Glutamatergic neuron (in vitro differentiated cells): ENCODE results near the gene PCDHB9. TPM values are rescaled to one million over a fixed set of nuclear protein-coding genes. Genes with fewer than 3 reads are reported as not detected.
"Not testable (repeated sequence)": the region's sequence is repeated elsewhere in the genome, so short reads cannot be mapped to it uniquely, and the experiment has no call there.

Experiments
- DNase-seq: peaks from one replicate; pipeline ENCODE4 v3.0.0; 2022
- H3K27ac Mint-ChIP-seq: one replicate; pipeline ENCODE4 v1.8.0; 2020; ENCODE audit warnings: mild to moderate bottlenecking, mixed read lengths, inconsistent platforms; ENCODE audit not compliant: unreplicated experiment
- H3K27me3 Mint-ChIP-seq: one replicate; pipeline ENCODE4 v1.8.0; 2020; ENCODE audit warnings: mild to moderate bottlenecking, moderate library complexity, mixed read lengths, inconsistent platforms; ENCODE audit not compliant: unreplicated experiment
- H3K36me3 Mint-ChIP-seq: one replicate; pipeline ENCODE4 v1.8.0; 2020; ENCODE audit warnings: mild to moderate bottlenecking, mixed read lengths, inconsistent platforms; ENCODE audit not compliant: unreplicated experiment
- H3K4me1 Mint-ChIP-seq: one replicate; pipeline ENCODE4 v1.8.0; 2020; ENCODE audit warnings: mild to moderate bottlenecking, low read depth, mixed read lengths, inconsistent platforms; ENCODE audit not compliant: unreplicated experiment
- H3K4me3 Mint-ChIP-seq: one replicate; pipeline ENCODE4 v1.8.0; 2020; ENCODE audit warnings: mild to moderate bottlenecking, mixed read lengths, inconsistent platforms; ENCODE audit not compliant: unreplicated experiment
- H3K9me3 Mint-ChIP-seq: one replicate; pipeline ENCODE4 v1.8.0; 2020; ENCODE audit warnings: mild to moderate bottlenecking, moderate library complexity, mixed read lengths, inconsistent platforms; ENCODE audit not compliant: unreplicated experiment
- total RNA-seq: library from RNA; stranded (reverse); fragmentation: NEBNext Ultra II Directional; extraction: Animal tissue kit (Norgen Biotek cat#: 25700); gene quantifications from one replicate; pipeline ENCODE4 v1.2.1, GENCODE V29; 2021; ENCODE audit not compliant: unreplicated experiment
- TF ChIP-seq, protein P1 (sequence below): fragments of 200-600 bp; sonication (generic); IDR thresholded peaks from one replicate; pipeline ENCODE4 v1.5.0; 2021; ENCODE audit not compliant: partially characterized antibody, unreplicated experiment

Gene PCDHB9
- total RNA-seq, 1 donor from 2014 or later: 12.2 TPM

DNA sequence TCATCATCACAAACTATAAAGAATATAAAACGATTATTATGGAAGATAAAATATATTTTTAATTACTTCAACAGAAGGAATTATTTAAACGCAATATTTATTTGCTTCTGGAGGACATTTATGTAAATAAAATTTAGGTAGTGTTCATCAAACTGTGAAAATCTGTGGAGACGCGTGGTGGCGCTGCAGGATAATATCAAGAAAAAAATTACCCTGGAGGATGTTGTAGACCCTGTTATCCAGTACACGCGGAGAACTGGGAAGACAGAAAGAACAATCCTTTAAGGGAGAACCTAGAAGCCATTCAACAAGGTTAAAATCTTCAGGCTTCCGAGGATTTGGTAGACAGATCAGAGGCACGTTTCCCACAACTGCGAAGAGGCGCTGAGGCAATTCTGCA is 21.5 kb downstream of the PCDHB9 start, which contains the start of gene PCDHB12:
TSS of gene PCDHB12 (plus strand) at position 242 of the 400 bp plus-strand sequence. CDS start 189 bp downstream, outside the sequence.
- peak; percentile 37 for DNase-seq
- Mint-ChIP-seq H3K27me3 (peaks cover 11% of the 10 kb centered on the region), H3K4me3 (peak within 1 kb of the TSS; percentile 82), H3K27ac (peak within 1 kb of the TSS; percentile 95), H3K4me1 (no peaks in the 10 kb centered on the region), H3K9me3 (peaks cover 20% of the 10 kb centered on the region), H3K36me3 (peaks cover 30% of the 10 kb centered on the region)
- TF ChIP-seq, protein P1, sequence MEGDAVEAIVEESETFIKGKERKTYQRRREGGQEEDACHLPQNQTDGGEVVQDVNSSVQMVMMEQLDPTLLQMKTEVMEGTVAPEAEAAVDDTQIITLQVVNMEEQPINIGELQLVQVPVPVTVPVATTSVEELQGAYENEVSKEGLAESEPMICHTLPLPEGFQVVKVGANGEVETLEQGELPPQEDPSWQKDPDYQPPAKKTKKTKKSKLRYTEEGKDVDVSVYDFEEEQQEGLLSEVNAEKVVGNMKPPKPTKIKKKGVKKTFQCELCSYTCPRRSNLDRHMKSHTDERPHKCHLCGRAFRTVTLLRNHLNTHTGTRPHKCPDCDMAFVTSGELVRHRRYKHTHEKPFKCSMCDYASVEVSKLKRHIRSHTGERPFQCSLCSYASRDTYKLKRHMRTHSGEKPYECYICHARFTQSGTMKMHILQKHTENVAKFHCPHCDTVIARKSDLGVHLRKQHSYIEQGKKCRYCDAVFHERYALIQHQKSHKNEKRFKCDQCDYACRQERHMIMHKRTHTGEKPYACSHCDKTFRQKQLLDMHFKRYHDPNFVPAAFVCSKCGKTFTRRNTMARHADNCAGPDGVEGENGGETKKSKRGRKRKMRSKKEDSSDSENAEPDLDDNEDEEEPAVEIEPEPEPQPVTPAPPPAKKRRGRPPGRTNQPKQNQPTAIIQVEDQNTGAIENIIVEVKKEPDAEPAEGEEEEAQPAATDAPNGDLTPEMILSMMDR: peak; percentile 47

DNA sequence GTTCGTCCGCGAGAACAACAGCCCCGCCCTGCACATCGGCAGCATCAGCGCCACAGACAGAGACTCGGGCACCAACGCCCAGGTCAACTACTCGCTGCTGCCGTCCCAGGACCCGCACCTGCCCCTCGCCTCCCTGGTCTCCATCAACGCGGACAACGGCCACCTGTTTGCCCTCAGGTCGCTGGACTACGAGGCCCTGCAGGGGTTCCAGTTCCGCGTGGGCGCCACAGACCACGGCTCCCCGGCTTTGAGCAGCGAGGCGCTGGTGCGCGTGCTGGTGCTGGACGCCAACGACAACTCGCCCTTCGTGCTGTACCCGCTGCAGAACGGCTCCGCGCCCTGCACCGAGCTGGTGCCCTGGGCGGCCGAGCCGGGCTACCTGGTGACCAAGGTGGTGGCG is 23.3 kb downstream of the PCDHB9 start:
- not testable (repeated sequence) for H3K4me1 Mint-ChIP-seq, H3K4me3 Mint-ChIP-seq, DNase-seq, H3K27ac Mint-ChIP-seq
- peaks cover 43% of the 10 kb centered on the region for H3K36me3 Mint-ChIP-seq
- peaks cover 30% of the 10 kb centered on the region for H3K9me3 Mint-ChIP-seq
- H3K27me3 Mint-ChIP-seq: peaks cover 16% of the 10 kb centered on the region

- not testable (repeated sequence) for H3K4me1 Mint-ChIP-seq, H3K27ac Mint-ChIP-seq, DNase-seq
- Mint-ChIP-seq H3K36me3 (peaks cover 45% of the 10 kb centered on the region), H3K9me3 (peaks cover 31% of the 10 kb centered on the region), H3K27me3 (peaks cover 16% of the 10 kb centered on the region), H3K4me3 (peak overlapping the region; percentile 46)
Measured at GRCh38 chr5:141210849-141211248, 23.9 kb downstream of the PCDHB9 start.

GRCh38 chr5:141213656-141214339 is 26.8 kb downstream of the PCDHB9 start, which contains the start of gene PCDHB13:
PCDHB13 (plus strand) TSS chr5:141213919; CDS start chr5:141214124, 205 bp downstream.
- not testable (repeated sequence) for H3K4me1 Mint-ChIP-seq, H3K27ac Mint-ChIP-seq
- H3K4me3 Mint-ChIP-seq: peak within 1 kb of the TSS; percentile 75
- peaks cover 13% of the 10 kb centered on the region for H3K27me3 Mint-ChIP-seq
- peak; percentile 63 for DNase-seq
- H3K9me3 Mint-ChIP-seq: peaks cover 35% of the 10 kb centered on the region
- TF ChIP-seq, protein P1: peak; percentile 28
- H3K36me3 Mint-ChIP-seq: peaks cover 52% of the 10 kb centered on the region

DNA sequence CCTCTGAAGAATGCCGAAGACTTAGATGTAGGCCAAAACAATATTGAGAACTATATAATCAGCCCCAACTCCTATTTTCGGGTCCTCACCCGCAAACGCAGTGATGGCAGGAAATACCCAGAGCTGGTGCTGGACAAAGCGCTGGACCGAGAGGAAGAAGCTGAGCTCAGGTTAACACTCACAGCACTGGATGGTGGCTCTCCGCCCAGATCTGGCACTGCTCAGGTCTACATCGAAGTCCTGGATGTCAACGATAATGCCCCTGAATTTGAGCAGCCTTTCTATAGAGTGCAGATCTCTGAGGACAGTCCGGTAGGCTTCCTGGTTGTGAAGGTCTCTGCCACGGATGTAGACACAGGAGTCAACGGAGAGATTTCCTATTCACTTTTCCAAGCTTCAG is 27.6 kb downstream of the PCDHB9 start:
- H3K9me3 Mint-ChIP-seq: peaks cover 29% of the 10 kb centered on the region
- not testable (repeated sequence) for H3K4me1 Mint-ChIP-seq, H3K27ac Mint-ChIP-seq, H3K4me3 Mint-ChIP-seq, DNase-seq
- peaks cover 45% of the 10 kb centered on the region for H3K36me3 Mint-ChIP-seq
- peaks cover 11% of the 10 kb centered on the region for H3K27me3 Mint-ChIP-seq

DNA sequence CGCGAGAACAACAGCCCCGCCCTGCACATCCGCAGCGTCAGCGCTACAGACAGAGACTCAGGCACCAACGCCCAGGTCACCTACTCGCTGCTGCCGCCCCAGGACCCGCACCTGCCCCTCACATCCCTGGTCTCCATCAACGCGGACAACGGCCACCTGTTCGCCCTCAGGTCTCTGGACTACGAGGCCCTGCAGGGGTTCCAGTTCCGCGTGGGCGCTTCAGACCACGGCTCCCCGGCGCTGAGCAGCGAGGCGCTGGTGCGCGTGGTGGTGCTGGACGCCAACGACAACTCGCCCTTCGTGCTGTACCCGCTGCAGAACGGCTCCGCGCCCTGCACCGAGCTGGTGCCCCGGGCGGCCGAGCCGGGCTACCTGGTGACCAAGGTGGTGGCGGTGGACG is 28.5 kb downstream of the PCDHB9 start:
- not testable (repeated sequence) for H3K4me3 Mint-ChIP-seq, DNase-seq, H3K4me1 Mint-ChIP-seq, H3K27ac Mint-ChIP-seq, H3K27me3 Mint-ChIP-seq
- peaks cover 24% of the 10 kb centered on the region for H3K9me3 Mint-ChIP-seq
- H3K36me3 Mint-ChIP-seq: peaks cover 39% of the 10 kb centered on the region

GRCh38 chr5:141216035-141216434 is 29.1 kb downstream of the PCDHB9 start:
- not testable (repeated sequence) for H3K27ac Mint-ChIP-seq, H3K27me3 Mint-ChIP-seq, H3K4me1 Mint-ChIP-seq, DNase-seq, H3K4me3 Mint-ChIP-seq
- peaks cover 36% of the 10 kb centered on the region for H3K36me3 Mint-ChIP-seq
- H3K9me3 Mint-ChIP-seq: peaks cover 22% of the 10 kb centered on the region
